Calu3 (cell line): ENCODE data around the gene ZNF319. TPM values are rescaled to one million over a fixed set of nuclear protein-coding genes. Genes with fewer than 3 reads are reported as not detected.

Source experiments
- BruUV-seq: library from RNA; stranded (reverse); fragments of 400-500 nt; replicated peaks from 2 replicates; lab custom pipeline; 2021; lab: Mats Ljungman, UMichigan
- CTCF ChIA-PET: fragments of 300-600 bp; sonication (Branson Sonifier 250); formaldehyde crosslinking; loops from one replicate; lab custom pipeline; 2022; ENCODE audit warnings: antibody characterized with exemption; lab: Charles Lee
- DNase-seq: peaks from one replicate; pipeline ENCODE4 v3.0.0; 2022
- H3K27ac Mint-ChIP-seq: one replicate; pipeline ENCODE4 v1.8.0; 2022; ENCODE audit warnings: mixed read lengths; ENCODE audit not compliant: unreplicated experiment
- H3K27me3 Mint-ChIP-seq: one replicate; pipeline ENCODE4 v1.8.0; 2022; ENCODE audit warnings: mixed read lengths; ENCODE audit not compliant: unreplicated experiment
- H3K36me3 Mint-ChIP-seq: one replicate; pipeline ENCODE4 v1.8.0; 2022; ENCODE audit warnings: mild to moderate bottlenecking, moderate library complexity, mixed read lengths; ENCODE audit not compliant: insufficient read depth, unreplicated experiment
- H3K4me1 Mint-ChIP-seq: one replicate; pipeline ENCODE4 v1.8.0; 2022; ENCODE audit warnings: mild to moderate bottlenecking, low read depth, mixed read lengths; ENCODE audit not compliant: unreplicated experiment
- H3K4me3 Mint-ChIP-seq: one replicate; pipeline ENCODE4 v1.8.0; 2022; ENCODE audit warnings: mild to moderate bottlenecking, low read depth, moderate library complexity, mixed read lengths; ENCODE audit not compliant: unreplicated experiment
- H3K9me3 Mint-ChIP-seq: one replicate; pipeline ENCODE4 v1.8.0; 2022; ENCODE audit warnings: low read depth, mixed read lengths; ENCODE audit not compliant: unreplicated experiment
- CTCF ChIP-seq: fragments of 200-600 bp; IDR thresholded peaks from one replicate; pipeline ENCODE4 v1.8.0; 2022; ENCODE audit warnings: antibody characterized with exemption; ENCODE audit not compliant: unreplicated experiment
- intact Hi-C: fragments of 100-400 bp; cut with micrococcal nuclease; formaldehyde crosslinking; loops from one replicate; pipeline ENCODE4 v1.10.0; 2022; ENCODE audit not compliant: unreplicated experiment
- total RNA-seq: library from RNA; stranded (reverse); gene quantifications from 2 replicates; pipeline ENCODE4 v1.2.3, GENCODE V29; 2022

ZNF319 gene
- total RNA-seq, 1 experiment from 2014 or later, result 10.0 TPM

GRCh38 chr16:57956270-57956808, 44.1 kb downstream of the ZNF319 start:
- Mint-ChIP-seq H3K9me3 (no peaks in the 10 kb centered on the region), H3K36me3 (no peaks in the 10 kb centered on the region), H3K4me3 (no peak overlapping the region), H3K27ac (no peak overlapping the region), H3K27me3 (peaks cover 73% of the 10 kb centered on the region), H3K4me1 (no peaks in the 10 kb centered on the region)
- BruUV-seq, result no TSS peak
- no peak for TF ChIP-seq CTCF
- no peak for DNase-seq
- CTCF ChIA-PET, result interaction anchor here (1.3 kb wide), 1 partner anchor 33 kb away, joined by 3 read pairs; no protein-coding TSS in a partner anchor
- intact Hi-C loops, result no loop called here

- Mint-ChIP-seq H3K36me3 (no peaks in the 10 kb centered on the region), H3K4me1 (no peaks in the 10 kb centered on the region), H3K27me3 (peaks cover 69% of the 10 kb centered on the region), H3K27ac (no peak overlapping the region), H3K9me3 (no peaks in the 10 kb centered on the region), H3K4me3 (no peak overlapping the region)
- no TSS peak for BruUV-seq
- no peak for TF ChIP-seq CTCF
- CTCF ChIA-PET, result interaction anchor here (1.3 kb wide), 1 partner anchor 34 kb away, joined by 3 read pairs; no protein-coding TSS in a partner anchor
- intact Hi-C loops, result no loop called here
- DNase-seq, result peak; percentile 48
Measured at GRCh38 chr16:57955572-57956188, 44.8 kb downstream of the ZNF319 start.

DNA sequence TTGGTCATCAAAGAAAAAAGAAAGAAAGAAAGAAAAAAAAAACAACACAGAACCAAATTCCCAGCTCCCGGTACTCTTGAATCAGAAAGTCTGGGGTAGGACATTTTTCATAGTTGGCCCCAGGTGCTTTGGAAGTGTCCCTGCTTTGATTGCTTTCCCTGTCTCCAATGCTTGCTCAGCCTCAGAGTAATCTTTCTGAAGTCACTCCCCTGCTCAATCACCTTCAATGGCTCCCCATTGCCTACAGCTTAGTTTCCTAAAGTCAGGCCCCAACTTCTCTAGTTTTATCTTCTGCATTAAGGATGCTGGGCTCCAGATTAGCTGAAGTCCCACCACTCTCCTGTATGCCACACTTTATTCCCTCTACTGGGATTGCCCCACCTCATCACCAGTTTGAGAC, 46.6 kb downstream of the ZNF319 start:
- BruUV-seq, result no TSS peak
- CTCF ChIA-PET, result no interaction called here
- H3K36me3 Mint-ChIP-seq, result no peaks in the 10 kb centered on the region
- intact Hi-C loops, result no loop called here
- peaks cover 55% of the 10 kb centered on the region for H3K27me3 Mint-ChIP-seq
- TF ChIP-seq CTCF, result no peak
- no peak for DNase-seq
- H3K27ac Mint-ChIP-seq, result no peak overlapping the region
- no peaks in the 10 kb centered on the region for H3K9me3 Mint-ChIP-seq
- no peaks in the 10 kb centered on the region for H3K4me1 Mint-ChIP-seq
- H3K4me3 Mint-ChIP-seq, result no peak overlapping the region

DNA sequence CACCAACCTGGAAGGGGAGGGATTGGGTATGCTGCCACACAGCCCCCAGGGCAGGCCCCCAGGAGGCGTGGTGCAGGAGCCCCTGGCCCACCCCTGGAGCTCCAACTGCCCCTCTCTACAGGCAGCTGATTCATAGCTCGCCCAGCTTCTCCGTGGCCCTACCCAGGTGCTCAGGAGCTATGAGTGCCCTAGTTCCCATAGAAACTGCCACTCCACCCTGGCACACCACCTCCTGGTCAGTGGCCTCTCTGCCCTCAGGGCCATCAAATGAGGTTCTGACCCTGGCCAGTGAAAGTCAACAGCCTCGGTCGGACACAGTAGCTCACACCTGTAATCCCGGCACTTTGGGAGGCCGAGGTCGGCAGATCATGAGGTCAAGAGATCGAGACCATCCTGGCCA, 47.6 kb downstream of the ZNF319 start:
- intact Hi-C loops, result no loop called here
- Mint-ChIP-seq H3K4me1 (no peaks in the 10 kb centered on the region), H3K9me3 (no peaks in the 10 kb centered on the region), H3K36me3 (no peaks in the 10 kb centered on the region), H3K27me3 (peaks cover 50% of the 10 kb centered on the region), H3K4me3 (no peak overlapping the region), H3K27ac (no peak overlapping the region)
- TF ChIP-seq CTCF, result no peak
- BruUV-seq, result no TSS peak
- DNase-seq, result no peak
- CTCF ChIA-PET, result no interaction called here
